Pancreas (tissue), 10 donors: ENCODE measurements around the gene MXRA7. TPM values are rescaled to one million over a fixed set of nuclear protein-coding genes. Genes with fewer than 3 reads are reported as not detected.

Experiments used
- ATAC-seq, 4 donors: fragments of 200-7000 bp; cut with Tn5 transposase; one replicate each; pipeline versions ENCODE4 v1.8.0 to v1.9.1; 2020; ENCODE audit warnings: mild to moderate bottlenecking in 4 of 4, moderate library complexity in 4 of 4
- DNase-seq, 6 donors: peaks; one replicate each; pipeline ENCODE4 v3.0.0-alpha.2; 2020
- FAIRE-seq: peaks from 2 replicates; lab custom pipeline; 2012; peaks lifted over from hg19 to GRCh38; lab: Jason Lieb, UNC
- H3K27ac ChIP-seq, 4 donors: fragments of 200-600 bp; sonication (generic); 1 replicate in 3 of 4; 2 replicates in 1 of 4; pipeline versions ENCODE4 v1.5.0 to v1.8.0; 2020
- H3K27me3 ChIP-seq, 4 donors: fragments of 200-600 bp; one replicate each; pipeline ENCODE4 v1.8.0; 2021
- H3K36me3 ChIP-seq, 3 donors: fragments of 200-600 bp; sonication (generic) in 1 of 3; one replicate each; pipeline versions ENCODE4 v1.5.0 to v1.8.0; 2020 to 2021
- H3K4me1 ChIP-seq, 3 donors: fragments of 200-600 bp; one replicate each; pipeline ENCODE4 v1.8.0; 2021
- H3K4me3 ChIP-seq, 4 donors: fragments of 200-600 bp; sonication (generic) in 2 of 4; one replicate each; pipeline versions ENCODE4 v1.5.0 to v1.8.0; 2020 to 2021
- H3K9me3 ChIP-seq, 4 donors: fragments of 200-600 bp; one replicate each; pipeline ENCODE4 v1.8.0; 2021
- CTCF ChIP-seq, 4 donors: fragments of 200-600 bp; sonication (generic) in 3 of 4; IDR thresholded peaks; one replicate each; pipeline versions ENCODE4 v1.5.0 to v1.8.0; 2021; ENCODE audit warnings: antibody characterized with exemption in 4 of 4
- WGBS, 2 donors: extraction: QIAGEN DNeasy Blood & Tissue Kit; methylation state at CpG; one replicate each; pipeline ENCODE4 v1.1.7; 2013; 5-methylcytosine and 5-hydroxymethylcytosine counted together
- intact Hi-C, 3 donors: fragments of 100-400 bp; cut with DNase I; formaldehyde crosslinking; loops; one replicate each; pipeline versions ENCODE4 v1.11.1 to v1.14.2; 2022
- polyA plus RNA-seq, 2 donors: library from polyadenylated mRNA; stranded (reverse); fragments of 200-250 nt; gene quantifications; one replicate each; pipeline ENCODE4 v1.2.3, GENCODE V29; 2013
- total RNA-seq, 6 donors: library from RNA; stranded (reverse); fragmentation: NEBNext Ultra II Directional in 4 of 6; extraction: Animal tissue kit (Norgen Biotek cat#: 25700) in 4 of 6; gene quantifications; one replicate each; pipeline versions ENCODE4 v1.2.1 to v1.2.4, GENCODE V29; 2021 to 2023
- donor health status: healthy with polysubstance abuse.
- donor health status: DM: no; HTN: no; CAD: no; lungs with moderate emphysema.
- donor health status: DM: no; HTN: no; CAD: no.
- donor health status: control.
- donor health status: control.
- donor health status: Bipolar disorder and iron deficiency.
- donor health status: DM: yes; HTN: yes; CAD: no.
- donor health status: DM: no; HTN: no; CAD: no.
- donor health status: DM: no; HTN: no; CAD: no.
- donor health status: DM: yes; HTN: yes; CAD: no.

MXRA7 gene
- total and polyA plus RNA-seq, 8 donors: 32.0 to 137 (median 44.7) TPM

- no peak overlapping the region for H3K27ac ChIP-seq
- no peak for TF ChIP-seq CTCF (IDR thresholded peaks at IDR 0.05)
Observed at GRCh38 chr17:76706817-76707216, 3.9 kb downstream of the MXRA7 start.

GRCh38 chr17:76704805-76705204 lies 6.0 kb downstream of the MXRA7 start:
- H3K4me1 ChIP-seq: peaks cover 0 to 6% (median 3%) of the 10 kb centered on the region in 3 donors
- no peak for DNase-seq
- no peak overlapping the region for H3K27ac ChIP-seq
- 78 to 89% methylated on average over 4 of the region's 4 CpGs for WGBS, 2 donors
- TF ChIP-seq CTCF (IDR thresholded peaks at IDR 0.05): no peak
- H3K9me3 ChIP-seq: no peaks in the 10 kb centered on the region
- H3K36me3 ChIP-seq: no peaks in the 10 kb centered on the region
- H3K4me3 ChIP-seq: no peak overlapping the region
- intact Hi-C loops: loop anchor here in 1 of 3 donors (10.0 kb wide), 1 partner anchor 170 kb away; the partner anchor contains the start of gene CYGB
- H3K27me3 ChIP-seq: no peaks in the 10 kb centered on the region
- ATAC-seq: no peak
- FAIRE-seq: no peak

More at GRCh38 chr17:76706817-76707216, 3.9 kb downstream of the MXRA7 start:
- Histone ChIP-seq H3K27me3 (no peaks in the 10 kb centered on the region), H3K9me3 (no peaks in the 10 kb centered on the region), H3K4me1 (peaks cover 7 to 12% (median 10%) of the 10 kb centered on the region in 3 donors), H3K36me3 (no peaks in the 10 kb centered on the region), H3K4me3 (no peak overlapping the region)
- intact Hi-C loops: loop anchor here in 1 of 3 donors (10.0 kb wide), 1 partner anchor 172 kb away; the partner anchor contains the start of gene CYGB
- ATAC-seq: no peak
- no peak for DNase-seq
- 90 to 93% methylated on average over 3 of the region's 3 CpGs for WGBS, 2 donors
- FAIRE-seq: no peak

- no peak for FAIRE-seq
- ATAC-seq: no peak
- H3K4me1 ChIP-seq: no peaks in the 10 kb centered on the region
- H3K9me3 ChIP-seq: no peaks in the 10 kb centered on the region
- H3K27me3 ChIP-seq: no peaks in the 10 kb centered on the region
- WGBS, 2 donors: 80% methylated on average over 10 of the region's 10 CpGs
- intact Hi-C loops: loop anchor here in 1 of 3 donors (10.0 kb wide), 1 partner anchor 168 kb away; the partner anchor contains the start of gene CYGB
- H3K27ac ChIP-seq: peak overlapping the region in 1 of 4 donors; percentile 4
- no peak overlapping the region for H3K4me3 ChIP-seq
- no peaks in the 10 kb centered on the region for H3K36me3 ChIP-seq
- DNase-seq: peak in 1 of 6 donors; percentile 12
- TF ChIP-seq CTCF (IDR thresholded peaks at IDR 0.05): no peak
Observed at GRCh38 chr17:76702941-76703637, 7.7 kb downstream of the MXRA7 start.

- no peaks in the 10 kb centered on the region for H3K9me3 ChIP-seq
- intact Hi-C loops: loop anchor here in 1 of 3 donors (10.0 kb wide), 1 partner anchor 167 kb away; the partner anchor contains the start of gene CYGB
- no peak for FAIRE-seq
- H3K4me3 ChIP-seq: no peak overlapping the region
- ATAC-seq: no peak
- H3K36me3 ChIP-seq: no peaks in the 10 kb centered on the region
- 60 to 85% methylated on average over 2 of the region's 2 CpGs for WGBS, 2 donors
- no peak for TF ChIP-seq CTCF (IDR thresholded peaks at IDR 0.05)
- no peak overlapping the region for H3K27ac ChIP-seq
- H3K4me1 ChIP-seq: no peaks in the 10 kb centered on the region
- DNase-seq: peak in 1 of 6 donors; percentile 2
- no peaks in the 10 kb centered on the region for H3K27me3 ChIP-seq
Observed at GRCh38 chr17:76702076-76702475, 8.7 kb downstream of the MXRA7 start.
